H54 (cell line): ENCODE results near the gene ARHGAP42.

Experiments used
- DNase-seq: peaks from one replicate; pipeline ENCODE4 v3.0.0; 2011; ENCODE audit warnings: low spot score, mixed read lengths; ENCODE audit not compliant: insufficient read length
- FAIRE-seq: peaks from 3 replicates; lab custom pipeline; 2011; peaks lifted over from hg19 to GRCh38; lab: Jason Lieb, UNC
- POLR2A ChIP-seq: IDR thresholded peaks from 2 replicates; pipeline ENCODE4 v1.6.1; 2011; ENCODE audit warnings: low read depth, mild to moderate bottlenecking, low read length

The ARHGAP42 gene

GRCh38 chr11:100821198-100821597 is 134.1 kb downstream of the ARHGAP42 start:
- TF ChIP-seq POLR2A, result no peak
- DNase-seq, result no peak
- no peak for FAIRE-seq

DNA sequence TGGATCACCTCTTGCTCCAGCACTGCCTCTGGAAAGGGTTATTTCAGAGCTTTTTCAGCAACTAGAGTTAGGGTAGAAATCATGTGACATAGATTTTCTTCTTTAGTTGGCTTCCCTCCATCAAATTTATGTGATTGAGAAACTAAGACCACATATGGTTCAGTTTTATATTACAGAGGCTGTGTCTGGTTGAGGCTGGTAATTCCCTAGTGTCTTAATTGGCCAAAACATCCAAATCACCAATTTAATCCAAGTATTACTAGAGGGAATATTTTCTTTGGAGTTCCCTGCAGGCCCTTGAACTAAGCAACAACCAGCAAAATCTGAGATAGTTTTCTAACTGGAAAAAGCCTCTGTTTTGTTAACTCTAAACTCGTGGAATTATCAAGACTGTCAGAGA is 136.3 kb downstream of the ARHGAP42 start:
- no peak for DNase-seq
- FAIRE-seq, result no peak
- no peak for TF ChIP-seq POLR2A

DNA sequence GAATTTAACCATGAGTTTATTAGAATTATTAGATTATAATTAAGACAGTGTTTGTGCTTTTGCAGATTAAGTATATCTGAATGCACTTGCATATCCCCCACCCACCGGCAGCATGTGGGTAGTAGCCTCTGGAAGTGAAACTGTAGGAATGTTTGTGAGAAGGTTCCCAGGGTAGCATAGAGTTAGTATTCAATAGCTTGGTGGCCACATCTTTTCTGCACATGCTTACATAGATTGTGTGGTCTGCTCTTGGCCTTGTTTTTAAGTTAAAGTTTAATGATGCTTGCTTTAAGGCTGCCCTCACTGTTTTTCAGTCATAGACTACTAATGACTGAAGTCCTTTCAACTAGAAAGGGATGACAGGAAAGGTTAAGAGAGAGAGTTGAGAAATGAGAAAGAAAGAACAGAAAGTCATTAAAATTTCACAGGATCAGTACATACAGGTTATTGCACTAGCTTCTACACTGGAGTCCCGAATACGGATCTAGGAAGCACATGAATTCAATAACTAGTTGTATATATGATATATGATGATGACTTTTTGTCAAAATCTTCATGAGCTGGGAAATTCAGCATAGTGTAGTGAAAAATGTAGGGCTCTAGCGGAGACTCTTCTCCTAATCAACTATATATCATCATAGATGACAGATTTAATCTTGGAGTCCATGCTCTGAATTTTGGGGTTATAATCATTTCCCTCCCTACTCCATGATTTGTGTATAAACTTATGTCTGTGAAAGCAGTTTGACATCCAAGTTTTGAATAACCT is 137.1 kb downstream of the ARHGAP42 start:
- FAIRE-seq (no peak), DNase-seq (no peak)
- no peak for TF ChIP-seq POLR2A

DNA sequence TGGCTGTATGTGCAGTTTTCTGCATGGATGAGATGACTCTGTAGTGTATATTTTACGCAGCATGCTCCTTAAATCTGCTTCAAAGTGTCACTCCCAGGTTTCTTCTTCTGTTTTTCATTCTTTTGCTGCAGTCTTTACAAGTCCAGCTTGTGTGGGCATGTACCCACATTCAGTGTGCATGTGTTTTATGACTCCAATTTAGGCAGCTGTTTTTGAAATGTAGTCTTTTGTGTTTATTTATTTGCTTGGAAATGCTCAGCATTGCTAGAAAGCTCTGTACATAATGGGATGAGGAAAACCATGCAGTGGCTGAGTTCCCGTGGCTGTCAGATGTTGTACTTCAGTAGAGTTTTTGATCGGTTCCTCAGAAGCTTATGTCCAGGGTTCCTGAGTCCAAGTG is 138.5 kb downstream of the ARHGAP42 start:
- DNase-seq (no peak), FAIRE-seq (no peak)
- TF ChIP-seq POLR2A, result no peak

DNA sequence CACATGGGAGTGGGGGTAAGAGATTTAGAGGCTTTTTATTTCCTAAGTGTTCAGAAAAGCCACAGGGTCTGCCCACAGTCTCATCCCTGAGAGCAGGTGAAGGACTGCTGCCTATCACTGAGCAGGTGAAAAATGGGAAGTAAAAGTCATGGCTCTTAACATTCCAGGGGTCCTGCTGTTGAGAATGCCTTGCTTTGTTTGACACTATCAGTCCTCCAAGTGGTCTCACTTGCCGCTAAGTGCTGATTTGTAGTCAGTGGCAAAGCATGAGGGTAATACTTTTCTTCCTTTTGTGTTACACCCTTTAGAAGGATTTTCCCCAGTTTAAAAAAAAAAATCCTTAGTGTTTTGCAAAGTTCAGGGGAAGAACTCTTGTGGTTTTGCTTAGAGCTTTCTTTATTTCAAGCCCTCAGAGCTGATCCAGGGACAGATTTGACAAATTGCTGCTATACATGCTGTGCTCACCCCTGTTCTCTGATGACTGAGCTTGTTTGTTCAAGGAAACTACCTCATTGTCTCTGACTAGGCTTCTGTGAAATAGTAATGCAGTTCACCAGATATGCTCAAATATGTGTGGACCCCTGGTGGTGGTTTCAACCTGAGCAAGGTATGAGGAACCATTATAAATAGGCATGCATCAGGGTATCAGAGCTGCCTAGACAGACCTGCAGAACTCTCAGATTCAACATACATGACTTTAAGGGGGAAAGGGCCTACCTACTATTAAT is 141.0 kb downstream of the ARHGAP42 start:
- no peak for TF ChIP-seq POLR2A
- peak; percentile 78 for FAIRE-seq

DNA sequence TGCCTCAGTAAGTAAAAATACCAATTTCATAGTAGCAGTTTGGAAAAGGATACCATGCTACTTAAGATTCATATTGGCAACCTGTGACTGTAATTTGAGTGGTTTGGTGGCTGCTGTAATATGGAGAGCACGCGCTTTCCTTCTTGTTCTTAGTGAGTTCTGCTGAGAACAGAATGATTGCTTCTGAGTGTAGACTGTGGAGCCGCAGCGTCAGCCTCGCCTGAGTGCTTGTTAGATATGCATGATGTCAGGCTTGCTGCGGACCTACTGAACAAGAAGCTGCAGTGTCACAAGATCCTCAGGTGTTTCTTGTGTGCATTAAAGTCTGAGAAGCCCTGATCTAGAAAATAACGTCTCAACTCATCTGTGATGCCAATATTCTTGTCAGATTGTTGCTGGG is 143.2 kb downstream of the ARHGAP42 start:
- DNase-seq (no peak), FAIRE-seq (no peak)
- TF ChIP-seq POLR2A, result no peak

More for the DNA sequence above, 141.0 kb downstream of the ARHGAP42 start:
- no peak for DNase-seq

GRCh38 chr11:100830978-100831732 is 144.1 kb downstream of the ARHGAP42 start:
- no peak for TF ChIP-seq POLR2A
- FAIRE-seq (no peak), DNase-seq (no peak)

- DNase-seq (no peak), FAIRE-seq (no peak)
- TF ChIP-seq POLR2A, result no peak
Measured at GRCh38 chr11:100831929-100832494, 144.9 kb downstream of the ARHGAP42 start.

GRCh38 chr11:100832829-100833228 is 145.7 kb downstream of the ARHGAP42 start:
- DNase-seq (no peak), FAIRE-seq (no peak)
- no peak for TF ChIP-seq POLR2A

DNA sequence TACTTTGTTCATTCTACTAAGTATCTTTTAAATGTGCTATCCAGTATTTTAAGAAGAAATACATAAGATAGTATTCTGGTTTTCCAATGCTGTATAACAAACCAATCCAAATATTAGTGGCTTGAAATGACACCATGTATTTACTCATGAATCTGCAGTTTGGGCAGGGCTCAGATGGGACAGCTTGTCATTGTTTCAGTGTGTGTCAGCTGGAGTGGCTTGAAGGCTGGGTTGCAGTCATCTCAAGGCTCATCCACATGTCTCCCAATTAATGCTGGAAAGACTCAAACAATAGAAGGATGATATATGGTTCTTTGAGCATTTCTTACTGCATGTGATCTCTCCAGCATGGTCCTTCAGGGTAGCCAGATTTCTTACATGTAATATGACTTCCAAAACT is 146.2 kb downstream of the ARHGAP42 start:
- DNase-seq (no peak), FAIRE-seq (no peak)
- TF ChIP-seq POLR2A, result no peak

DNA sequence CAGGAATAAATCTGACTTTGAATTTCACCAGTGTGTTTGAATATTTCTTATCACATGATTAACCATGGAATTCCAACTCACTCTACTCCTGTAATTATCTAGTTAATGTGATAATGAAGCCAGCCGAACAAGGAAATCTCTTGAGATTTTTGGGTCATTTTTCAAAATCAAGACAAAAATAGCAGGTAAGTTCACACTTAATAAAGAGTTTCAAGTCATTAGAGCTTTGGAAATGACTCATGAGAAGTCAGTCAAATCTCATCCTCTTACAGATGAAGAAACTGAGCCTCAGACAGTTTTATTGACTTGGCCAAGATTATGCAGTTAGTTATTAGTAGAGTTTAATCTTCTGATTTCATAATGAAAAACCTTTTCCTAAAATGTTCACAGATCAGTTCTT is 148.8 kb downstream of the ARHGAP42 start:
- TF ChIP-seq POLR2A, result no peak
- FAIRE-seq, result no peak
- DNase-seq, result no peak

- TF ChIP-seq POLR2A, result no peak
- DNase-seq (no peak), FAIRE-seq (no peak)
Measured at GRCh38 chr11:100837311-100837710, 150.2 kb downstream of the ARHGAP42 start.

- no peak for TF ChIP-seq POLR2A
- DNase-seq (no peak), FAIRE-seq (no peak)
Measured at GRCh38 chr11:100841711-100842407, 154.8 kb downstream of the ARHGAP42 start.
